ENCODE results near the gene ASXL2.

The ASXL2 gene

DNA sequence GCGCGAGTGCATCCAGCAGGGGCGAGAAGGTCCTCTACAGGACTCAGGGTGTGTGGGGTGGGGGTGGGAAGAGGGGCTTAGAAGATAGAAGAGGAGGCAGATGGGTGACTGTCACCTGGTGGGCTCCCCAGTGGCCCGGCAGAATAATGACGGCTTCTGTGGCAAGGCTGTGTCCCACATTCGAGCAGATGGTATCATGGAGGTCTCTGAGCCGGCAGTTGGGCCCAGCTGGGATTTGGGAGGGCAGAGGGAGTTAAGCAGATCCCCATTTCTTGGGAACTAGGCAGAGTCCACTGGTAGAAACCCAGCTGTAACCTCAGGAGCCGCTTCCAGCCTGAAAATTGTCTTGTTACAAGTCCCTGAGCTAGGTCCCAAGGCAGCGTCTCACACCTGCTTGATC is 176.5 kb downstream of the ASXL2 start:
- no peak overlapping the region for H3K4me2 ChIP-seq
- H3K27me3 ChIP-seq: no peaks in the 10 kb centered on the region
- H3K4me3 ChIP-seq: no peak overlapping the region
- no peaks in the 10 kb centered on the region for H3K4me1 ChIP-seq
- H3K27ac ChIP-seq: no peak overlapping the region
- peaks cover 11% of the 10 kb centered on the region; the same call in 1 of the 2 replicates for H3K9me3 ChIP-seq
- H3K36me3 ChIP-seq: no peaks in the 10 kb centered on the region
- H3K9ac ChIP-seq: no peak overlapping the region
- no peaks in the 10 kb centered on the region for H4K20me1 ChIP-seq
- no peak for TF ChIP-seq Cebpa-rat (IDR thresholded peaks at IDR 0.05)

DNA sequence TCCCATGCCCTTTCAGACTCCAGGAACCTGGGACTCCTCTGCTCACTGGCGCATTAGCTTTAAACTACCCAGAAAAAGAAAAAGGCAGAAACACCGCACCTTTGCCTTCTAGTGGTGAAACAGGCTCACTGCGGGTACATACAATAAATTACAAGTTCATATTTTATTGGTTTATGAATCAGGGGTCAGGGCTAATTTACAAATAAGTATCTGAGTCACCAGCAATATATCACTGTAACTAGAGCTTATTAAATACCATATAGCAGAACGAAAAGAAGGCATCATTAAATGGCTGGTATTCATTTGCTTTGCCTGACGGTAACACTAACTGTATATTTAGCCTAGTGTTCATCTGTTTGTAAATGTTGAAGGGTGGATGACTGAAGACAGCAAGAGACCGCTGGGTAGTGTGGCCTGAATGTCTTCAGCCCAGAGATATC is 178.0 kb downstream of the ASXL2 start:
- no peak overlapping the region for H3K27ac ChIP-seq
- H3K4me1 ChIP-seq: no peaks in the 10 kb centered on the region
- H3K9me3 ChIP-seq: peaks cover 8% of the 10 kb centered on the region; the same call in 1 of the 2 replicates
- no peaks in the 10 kb centered on the region for H3K36me3 ChIP-seq
- H3K9ac ChIP-seq: no peak overlapping the region
- H3K4me2 ChIP-seq: no peak overlapping the region
- no peaks in the 10 kb centered on the region for H4K20me1 ChIP-seq
- H3K4me3 ChIP-seq: no peak overlapping the region
- H3K27me3 ChIP-seq: no peaks in the 10 kb centered on the region
- no peak for TF ChIP-seq Cebpa-rat (IDR thresholded peaks at IDR 0.05)

DNA sequence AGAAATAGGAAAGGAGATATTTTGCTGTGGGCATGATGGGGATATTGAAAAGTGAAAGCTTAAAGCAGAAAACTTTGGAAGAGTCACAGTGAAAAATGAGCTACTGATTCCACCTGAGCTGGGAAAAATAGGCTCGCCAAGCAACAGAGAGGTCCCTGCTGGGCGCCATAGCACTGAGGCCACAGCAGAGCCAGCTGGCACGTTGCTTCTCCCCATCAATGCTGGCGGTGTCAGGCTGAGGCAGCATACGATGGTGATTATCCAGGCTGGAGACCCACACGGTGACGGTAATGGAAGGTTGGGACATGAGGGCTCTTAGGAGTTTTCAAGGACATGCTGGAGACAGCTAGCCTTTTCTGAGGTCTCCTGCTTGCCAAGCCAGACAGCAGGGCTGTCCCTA is 179.1 kb downstream of the ASXL2 start:
- Histone ChIP-seq H3K4me1 (no peaks in the 10 kb centered on the region), H3K36me3 (no peaks in the 10 kb centered on the region), H3K4me3 (no peak overlapping the region), H3K4me2 (no peak overlapping the region), H4K20me1 (no peaks in the 10 kb centered on the region), H3K27ac (no peak overlapping the region), H3K9ac (no peak overlapping the region), H3K9me3 (no peaks in the 10 kb centered on the region), H3K27me3 (no peaks in the 10 kb centered on the region)
- TF ChIP-seq Cebpa-rat (IDR thresholded peaks at IDR 0.05): no peak

DNA sequence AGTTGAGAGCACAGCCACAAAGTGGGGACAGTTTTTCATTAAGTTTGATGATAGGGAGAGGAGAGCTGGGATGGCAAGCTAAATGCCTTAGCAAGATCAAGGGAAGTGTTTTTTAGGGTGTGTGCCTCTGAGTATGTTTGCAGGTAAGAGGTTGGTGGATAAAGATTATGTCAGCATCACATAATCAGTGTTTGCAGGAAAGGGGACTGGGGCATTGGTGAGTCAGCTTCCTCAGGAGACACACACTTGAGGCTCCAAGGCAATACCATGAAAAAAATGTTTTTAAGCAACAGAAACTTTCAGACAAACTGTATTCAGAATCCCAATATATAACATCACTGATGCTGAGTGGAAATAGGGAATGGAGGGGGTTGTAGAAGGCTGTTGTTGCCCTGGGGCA is 179.5 kb downstream of the ASXL2 start:
- no peak overlapping the region for H3K27ac ChIP-seq
- no peak overlapping the region for H3K9ac ChIP-seq
- H4K20me1 ChIP-seq: no peaks in the 10 kb centered on the region
- no peaks in the 10 kb centered on the region for H3K9me3 ChIP-seq
- no peaks in the 10 kb centered on the region for H3K4me1 ChIP-seq
- no peak for TF ChIP-seq Cebpa-rat (IDR thresholded peaks at IDR 0.05)
- no peaks in the 10 kb centered on the region for H3K36me3 ChIP-seq
- no peaks in the 10 kb centered on the region for H3K27me3 ChIP-seq
- H3K4me3 ChIP-seq: no peak overlapping the region
- no peak overlapping the region for H3K4me2 ChIP-seq

DNA sequence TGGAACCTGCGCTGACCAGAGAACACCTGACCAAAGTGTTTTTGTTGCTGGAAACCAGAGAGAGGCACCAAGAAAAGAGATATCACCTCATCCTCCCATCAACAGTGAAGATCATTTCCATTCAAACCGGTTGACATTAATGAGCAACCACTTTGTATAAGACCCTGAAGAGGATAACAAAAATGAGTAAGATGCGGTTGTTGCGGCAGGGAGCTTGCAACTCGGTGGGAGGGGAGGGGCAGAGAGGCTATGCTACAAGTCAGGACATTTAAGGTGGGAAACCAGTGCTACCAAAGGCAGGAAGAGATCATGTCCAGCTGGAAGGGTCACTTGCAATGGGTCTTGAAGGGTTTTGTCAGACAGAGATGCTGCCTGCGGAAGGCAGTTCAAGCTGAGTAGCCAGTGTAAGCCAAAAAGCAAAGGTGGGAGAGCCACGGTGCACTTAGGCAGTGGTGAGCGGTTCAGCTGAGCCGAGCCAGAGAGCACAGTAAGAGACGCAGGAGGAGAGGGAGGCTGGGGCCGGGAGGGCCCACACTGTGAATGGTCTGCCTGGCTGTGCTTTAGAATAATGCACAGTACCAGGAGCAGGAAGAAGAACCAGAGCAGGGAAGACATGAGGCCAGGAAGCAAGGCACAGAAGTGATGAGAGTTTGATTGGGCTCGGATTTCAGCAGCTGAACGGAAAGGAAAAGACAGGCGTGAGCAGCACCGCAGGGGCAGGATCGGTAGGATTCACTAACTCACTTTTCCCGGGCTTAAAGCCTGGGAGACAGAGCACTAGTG is 180.5 kb downstream of the ASXL2 start:
- H4K20me1 ChIP-seq: no peaks in the 10 kb centered on the region
- no peak overlapping the region for H3K4me3 ChIP-seq
- H3K27me3 ChIP-seq: no peaks in the 10 kb centered on the region
- no peaks in the 10 kb centered on the region for H3K9me3 ChIP-seq
- TF ChIP-seq Cebpa-rat (IDR thresholded peaks at IDR 0.05): no peak
- no peaks in the 10 kb centered on the region for H3K4me1 ChIP-seq
- no peak overlapping the region for H3K9ac ChIP-seq
- no peaks in the 10 kb centered on the region for H3K36me3 ChIP-seq
- H3K4me2 ChIP-seq: no peak overlapping the region
- H3K27ac ChIP-seq: no peak overlapping the region

DNA sequence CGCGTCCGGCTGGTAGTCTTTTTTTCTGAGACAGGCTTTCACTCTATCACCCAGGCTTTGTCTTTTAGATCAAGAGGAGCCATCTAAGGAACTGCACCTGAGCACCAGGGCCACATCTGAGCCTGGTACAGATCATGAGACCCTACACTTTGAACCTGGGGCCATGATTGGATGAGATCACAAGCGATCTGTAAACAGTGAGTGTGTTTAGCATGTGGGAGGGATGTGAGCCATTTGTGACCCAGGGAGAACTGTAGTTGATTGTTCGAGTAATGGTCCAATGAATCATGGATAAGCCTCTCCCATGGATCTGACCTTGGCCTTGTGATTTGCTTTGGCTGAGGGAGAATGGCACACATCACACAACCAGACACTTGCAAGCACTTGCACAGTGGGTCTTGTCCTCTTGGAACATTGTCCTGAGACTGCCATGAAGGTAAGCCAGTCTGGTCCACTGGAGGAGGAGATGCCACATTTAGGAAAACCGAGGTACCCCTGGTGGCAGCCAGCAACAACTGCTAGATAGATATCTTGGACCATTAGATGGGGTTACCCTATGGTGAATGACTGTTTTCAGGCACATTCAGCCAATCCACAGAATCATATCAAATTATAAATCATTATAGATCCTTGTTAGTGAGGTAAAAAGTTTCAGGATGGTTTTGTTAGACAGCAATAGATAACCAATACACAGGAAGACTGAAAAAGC is 185.4 kb downstream of the ASXL2 start:
- no peak for TF ChIP-seq Cebpa-rat (IDR thresholded peaks at IDR 0.05)
- H3K9ac ChIP-seq: no peak overlapping the region
- no peak overlapping the region for H3K4me2 ChIP-seq
- H3K4me3 ChIP-seq: no peak overlapping the region
- no peak overlapping the region for H3K27ac ChIP-seq
- H4K20me1 ChIP-seq: no peaks in the 10 kb centered on the region
- H3K4me1 ChIP-seq: no peaks in the 10 kb centered on the region
- H3K9me3 ChIP-seq: no peaks in the 10 kb centered on the region
- H3K27me3 ChIP-seq: no peaks in the 10 kb centered on the region
- H3K36me3 ChIP-seq: no peaks in the 10 kb centered on the region

DNA sequence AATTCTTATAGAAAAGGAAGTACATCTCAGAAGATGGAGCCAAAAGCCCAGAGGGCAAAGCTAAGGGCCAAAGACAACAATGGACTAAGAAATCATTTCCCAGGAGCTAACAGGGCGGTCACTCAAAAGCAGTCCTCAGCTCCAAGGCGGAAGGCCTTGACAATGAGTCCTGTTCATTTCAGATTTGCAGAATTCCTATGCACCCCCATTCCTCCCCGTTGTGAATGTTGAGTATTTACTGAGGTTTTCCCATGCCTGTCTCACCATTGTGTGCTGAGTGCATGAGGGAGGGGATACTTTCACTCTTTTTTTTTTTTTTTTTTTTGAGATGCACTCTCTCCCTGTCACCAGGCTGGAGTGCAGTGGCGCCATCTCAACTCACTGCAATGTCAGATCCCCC is 186.1 kb downstream of the ASXL2 start:
- Histone ChIP-seq H3K27ac (no peak overlapping the region), H4K20me1 (no peaks in the 10 kb centered on the region), H3K4me1 (no peaks in the 10 kb centered on the region), H3K4me3 (no peak overlapping the region), H3K9me3 (no peaks in the 10 kb centered on the region), H3K9ac (no peak overlapping the region), H3K4me2 (no peak overlapping the region), H3K36me3 (no peaks in the 10 kb centered on the region), H3K27me3 (no peaks in the 10 kb centered on the region)
- no peak for TF ChIP-seq Cebpa-rat (IDR thresholded peaks at IDR 0.05)

DNA sequence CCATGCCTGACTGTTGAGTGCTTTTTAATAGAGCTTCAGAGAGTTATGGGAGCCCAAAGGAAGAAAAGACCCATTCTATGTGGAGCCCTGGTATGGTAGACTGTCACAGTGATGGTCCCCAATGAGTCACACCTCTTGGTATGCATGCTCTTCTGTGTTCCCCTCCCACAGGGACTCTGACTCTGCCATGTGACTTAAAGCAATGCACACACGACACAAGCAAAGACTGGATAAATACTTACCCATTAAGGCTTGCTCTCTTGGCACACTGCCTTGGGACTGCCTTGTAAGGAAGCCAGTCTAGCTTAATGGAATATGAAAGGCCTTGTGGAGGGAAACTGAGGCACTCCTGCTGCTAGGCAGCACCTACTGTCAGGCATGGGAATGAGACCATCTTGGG is 188.2 kb downstream of the ASXL2 start:
- H3K4me3 ChIP-seq: no peak overlapping the region
- H3K27me3 ChIP-seq: no peaks in the 10 kb centered on the region
- H3K9me3 ChIP-seq: no peaks in the 10 kb centered on the region
- H3K4me2 ChIP-seq: no peak overlapping the region
- TF ChIP-seq Cebpa-rat (IDR thresholded peaks at IDR 0.05): no peak
- H3K4me1 ChIP-seq: no peaks in the 10 kb centered on the region
- H3K36me3 ChIP-seq: no peaks in the 10 kb centered on the region
- no peaks in the 10 kb centered on the region for H4K20me1 ChIP-seq
- H3K27ac ChIP-seq: no peak overlapping the region
- H3K9ac ChIP-seq: no peak overlapping the region

DNA sequence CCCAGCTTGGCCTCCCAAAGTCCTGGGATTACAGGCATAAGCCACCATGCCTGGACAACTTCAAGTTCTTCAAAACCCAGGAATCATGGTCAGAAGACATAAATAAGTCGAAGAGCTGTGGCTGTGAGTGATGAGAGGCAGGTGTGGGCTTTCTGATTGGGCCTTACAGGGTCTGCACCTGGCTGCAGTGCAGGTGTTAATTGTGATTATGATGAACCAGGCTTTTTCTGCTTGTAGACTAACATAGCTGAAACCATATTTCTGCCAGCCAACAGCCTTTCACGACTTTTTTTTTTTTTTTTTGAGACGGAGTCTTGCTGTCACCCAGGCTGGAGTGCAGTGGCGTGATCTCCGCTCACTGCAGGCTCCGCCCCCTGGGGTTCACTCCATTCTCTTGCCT is 190.1 kb downstream of the ASXL2 start:
- no peaks in the 10 kb centered on the region for H3K36me3 ChIP-seq
- H3K9ac ChIP-seq: no peak overlapping the region
- H4K20me1 ChIP-seq: no peaks in the 10 kb centered on the region
- no peaks in the 10 kb centered on the region for H3K9me3 ChIP-seq
- H3K27me3 ChIP-seq: no peaks in the 10 kb centered on the region
- TF ChIP-seq Cebpa-rat (IDR thresholded peaks at IDR 0.05): no peak
- no peaks in the 10 kb centered on the region for H3K4me1 ChIP-seq
- H3K27ac ChIP-seq: no peak overlapping the region
- H3K4me3 ChIP-seq: no peak overlapping the region
- H3K4me2 ChIP-seq: no peak overlapping the region

DNA sequence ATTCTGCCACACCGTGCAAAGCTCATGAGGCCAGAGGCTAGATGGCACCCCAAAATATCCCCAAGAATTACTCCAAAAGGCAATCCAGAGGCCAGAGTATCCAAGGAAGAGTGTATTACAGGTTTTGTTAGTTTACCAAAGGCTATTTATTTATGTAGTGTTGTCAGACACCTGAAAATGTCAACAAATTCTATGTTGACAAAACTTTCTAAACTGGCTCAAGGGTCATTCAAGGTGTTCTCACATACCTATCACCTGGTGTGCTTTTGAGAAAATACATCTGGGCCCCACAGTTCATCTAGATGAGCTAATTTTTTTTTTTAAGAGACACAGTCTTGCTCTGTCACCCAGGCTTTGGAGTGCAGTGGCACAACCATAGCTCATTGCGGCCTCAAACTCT is 192.5 kb downstream of the ASXL2 start:
- H3K9me3 ChIP-seq: no peaks in the 10 kb centered on the region
- no peaks in the 10 kb centered on the region for H3K36me3 ChIP-seq
- no peak overlapping the region for H3K4me3 ChIP-seq
- H4K20me1 ChIP-seq: no peaks in the 10 kb centered on the region
- no peak for TF ChIP-seq Cebpa-rat (IDR thresholded peaks at IDR 0.05)
- H3K27ac ChIP-seq: no peak overlapping the region
- no peaks in the 10 kb centered on the region for H3K27me3 ChIP-seq
- no peak overlapping the region for H3K4me2 ChIP-seq
- no peaks in the 10 kb centered on the region for H3K4me1 ChIP-seq
- no peak overlapping the region for H3K9ac ChIP-seq

All from BLaER1 (cell line).